K562 (cell line): ENCODE measurements around the gene MYBPHL. TPM values are rescaled to one million over a fixed set of nuclear protein-coding genes. Genes with fewer than 3 reads are reported as not detected.

Experiments used
- ATAC-seq: fragments of 200-7000 bp; cut with Tn5 transposase; 3 replicates; pipeline ENCODE4 v1.9.1; 2020; ENCODE audit warnings: moderate library complexity
- BruUV-seq: library from RNA; stranded (reverse); fragments of 400-500 nt; replicated peaks from 2 replicates; lab custom pipeline; 2021; lab: Mats Ljungman, UMichigan
- CTCF ChIA-PET: fragments of 300-600 bp; formaldehyde crosslinking; extraction: SDS; loops from one replicate; lab custom pipeline; 2021; ENCODE audit warnings: low intra/inter-chr PET ratio; lab: Yijun Ruan, JAX
- POLR2A ChIA-PET: fragments of 300-600, 350-650 bp; sonication (Branson Sonifier 250); formaldehyde crosslinking; extraction: SDS; loops from one replicate; lab custom pipeline; 2021; ENCODE audit warnings: antibody characterized with exemption, inconsistent platforms; lab: Yijun Ruan, JAX
- DNase-seq, 4 experiments: peaks; one replicate each; pipeline versions ENCODE4 v3.0.0 to v3.0.0-alpha.2; 2011 to 2018; ENCODE audit warnings: low spot score in 3 of 4, mixed read lengths in 3 of 4; ENCODE audit errors: extremely low read depth in 1 of 4
- FAIRE-seq: peaks from 2 replicates; lab custom pipeline; 2011; peaks lifted over from hg19 to GRCh38; lab: Jason Lieb, UNC
- H2AFZ ChIP-seq: 2 replicates; pipeline ENCODE4 v1.6.0; 2011; ENCODE audit warnings: low read depth, low read length, control low read depth, inconsistent platforms
- H3K27ac ChIP-seq: fragments of 200-600 bp; 3 replicates; pipeline ENCODE4 v1.8.0; 2011; ENCODE audit warnings: low read depth, mild to moderate bottlenecking, control low read depth, inconsistent platforms, low read length, moderate library complexity, mixed read lengths; ENCODE audit errors: extremely low read depth
- H3K27me3 ChIP-seq, 2 experiments: fragments of 300-600 bp in 1 of 2; 2 replicates in 1 of 2; 3 replicates in 1 of 2; pipeline versions ENCODE4 v1.6.0 to v1.8.0; 2011; ENCODE audit warnings: inconsistent platforms in 2 of 2, low read length in 2 of 2, mild to moderate bottlenecking in 1 of 2, mixed read lengths in 1 of 2, moderate library complexity in 1 of 2; ENCODE audit not compliant: control insufficient read depth in 2 of 2, insufficient read depth in 2 of 2
- H3K36me3 ChIP-seq: fragments of 300-600 bp; 3 replicates; pipeline ENCODE4 v1.8.0; 2011; ENCODE audit warnings: mild to moderate bottlenecking, low read length, inconsistent platforms; ENCODE audit not compliant: control insufficient read depth, insufficient read depth
- H3K4me1 ChIP-seq, 2 experiments: fragments of 200-600 bp in 1 of 2; replicated peaks in 1 of 2; 2 replicates in 1 of 2; 3 replicates in 1 of 2; pipeline versions ENCODE4 v1.5.1 to v1.8.0; 2011; ENCODE audit warnings: inconsistent platforms in 2 of 2, low read length in 2 of 2, mild to moderate bottlenecking in 1 of 2, mixed read lengths in 1 of 2, moderate library complexity in 1 of 2; ENCODE audit not compliant: control insufficient read depth in 2 of 2, insufficient read depth in 2 of 2
- H3K4me2 ChIP-seq: 2 replicates; pipeline ENCODE4 v1.6.1; 2011; ENCODE audit warnings: low read length, control low read depth, inconsistent platforms, mixed read lengths; ENCODE audit not compliant: insufficient read depth
- H3K4me3 ChIP-seq: fragments of 200-600 bp; sonication (generic), shearing (Covaris generic); 2 replicates; pipeline ENCODE4 v1.5.1; 2016; ENCODE audit warnings: control low read depth, inconsistent platforms
- H3K79me2 ChIP-seq: fragments of 200-600 bp; 3 replicates; pipeline ENCODE4 v1.8.0; 2011; ENCODE audit warnings: low read length, inconsistent platforms; ENCODE audit not compliant: control insufficient read depth, insufficient read depth
- H3K9ac ChIP-seq, 2 experiments: 2 replicates each; pipeline versions ENCODE4 v1.6.0 to v1.6.1; 2011; ENCODE audit warnings: low read depth in 2 of 2, low read length in 2 of 2, control low read depth in 1 of 2, inconsistent platforms in 1 of 2, mild to moderate bottlenecking in 1 of 2, mixed read lengths in 1 of 2; ENCODE audit not compliant: insufficient read depth in 1 of 2
- H3K9me1 ChIP-seq: one replicate; pipeline ENCODE4 v1.6.0; 2011; ENCODE audit warnings: inconsistent platforms, mild to moderate bottlenecking, low read length, moderate library complexity; ENCODE audit not compliant: control insufficient read depth, insufficient read depth
- H3K9me3 ChIP-seq: replicated peaks from 2 replicates; pipeline ENCODE4 v1.5.1; 2011; ENCODE audit warnings: low read depth, low read length, inconsistent platforms; ENCODE audit not compliant: control insufficient read depth, insufficient read depth
- H4K20me1 ChIP-seq: replicated peaks from 2 replicates; pipeline ENCODE4 v1.6.1; 2011; ENCODE audit warnings: low read length, inconsistent platforms, mixed read lengths; ENCODE audit not compliant: control insufficient read depth, insufficient read depth
- KHSRP ChIP-seq: fragments of 450-650 bp; IDR thresholded peaks from 2 replicates; pipeline ENCODE4 v1.6.1; 2017
- MAFF ChIP-seq: IDR thresholded peaks from 2 replicates; pipeline ENCODE4 v1.6.1; 2012; ENCODE audit warnings: low read length, improper control_type of control experiment
- MTF1 ChIP-seq: fragments of 250-450 bp; sonication (Bioruptor Pico); IDR thresholded peaks from 2 replicates; pipeline ENCODE4 v1.9.0; 2021; ENCODE audit warnings: moderate library complexity, mild to moderate bottlenecking, inconsistent platforms, borderline replicate concordance
- PURB ChIP-seq: sonication (generic); formaldehyde crosslinking; IDR thresholded peaks from 2 replicates; pipeline ENCODE4 v1.9.0; 2021; ENCODE audit warnings: low read depth, mild to moderate bottlenecking, missing genetic modification reagents
- RFX5 ChIP-seq: IDR thresholded peaks from 2 replicates; pipeline ENCODE4 v1.6.1; 2011; ENCODE audit warnings: low read depth, mild to moderate bottlenecking, improper control_type of control experiment, low read length
- ZBTB9 ChIP-seq: fragments of 450-650 bp; formaldehyde crosslinking; IDR thresholded peaks from 2 replicates; pipeline ENCODE4 v1.4.0; 2020; ENCODE audit warnings: mild to moderate bottlenecking, moderate library complexity
- ZNF316 ChIP-seq: fragments of 450-650 bp; IDR thresholded peaks from 2 replicates; pipeline ENCODE4 v1.6.1; 2016
- WGBS: fragments of 100-300 bp; shearing (Covaris generic); methylation state at CpG from one replicate; pipeline ENCODE4 v1.1.6; 2016; ENCODE audit warnings: low coverage, mixed read lengths; ENCODE audit not compliant: insufficient coverage; ENCODE audit errors: missing lambda C conversion rate; 5-methylcytosine and 5-hydroxymethylcytosine counted together
- in situ Hi-C: fragments of 300-500 bp; cut with MboI; formaldehyde crosslinking; loops from 4 replicates; pipeline ENCODE4 v1.15.0; 2018; ENCODE audit warnings: inconsistent platforms, mixed read lengths
- intact Hi-C: fragments of 100-400 bp; cut with micrococcal nuclease; formaldehyde crosslinking; loops from 2 replicates; pipeline ENCODE4 v1.14.2; 2022
- polyA plus RNA-seq, 8 experiments: library from polyadenylated mRNA; depleted of rRNA in 4 of 8; stranded (reverse) in 5 of 8; unstranded in 3 of 8; fragments of >200 nt; fragmentation: Nextera tagmentation in 2 of 8; fragmentation: Illumina TruSeq in 1 of 8; extraction: Ambion mirVana in 2 of 8; extraction: Trizol in 1 of 8; gene quantifications; 2 replicates each; pipeline versions ENCODE4 v1.2.1 to v1.2.3, GENCODE V29; 2011 to 2014; ENCODE audit warnings: inconsistent platforms in 1 of 8, missing spikeins in 1 of 8
- total RNA-seq, 7 experiments: library from RNA; depleted of rRNA in 6 of 7; stranded (reverse); fragments of >200 nt in 6 of 7; fragmentation: Illumina TruSeq in 2 of 7; extraction: Trizol in 2 of 7; gene quantifications; 2 replicates each; pipeline versions ENCODE4 v1.2.1 to v1.2.3, GENCODE V29; 2011 to 2021; ENCODE audit warnings: low replicate concordance in 1 of 7

The MYBPHL gene
- total and polyA plus RNA-seq, 9 of the 15 experiments (the other 6 are each of a cell fraction or from before 2014, with no cell fraction given) = 0.20 to 1.9 (median 0.33) TPM

DNA sequence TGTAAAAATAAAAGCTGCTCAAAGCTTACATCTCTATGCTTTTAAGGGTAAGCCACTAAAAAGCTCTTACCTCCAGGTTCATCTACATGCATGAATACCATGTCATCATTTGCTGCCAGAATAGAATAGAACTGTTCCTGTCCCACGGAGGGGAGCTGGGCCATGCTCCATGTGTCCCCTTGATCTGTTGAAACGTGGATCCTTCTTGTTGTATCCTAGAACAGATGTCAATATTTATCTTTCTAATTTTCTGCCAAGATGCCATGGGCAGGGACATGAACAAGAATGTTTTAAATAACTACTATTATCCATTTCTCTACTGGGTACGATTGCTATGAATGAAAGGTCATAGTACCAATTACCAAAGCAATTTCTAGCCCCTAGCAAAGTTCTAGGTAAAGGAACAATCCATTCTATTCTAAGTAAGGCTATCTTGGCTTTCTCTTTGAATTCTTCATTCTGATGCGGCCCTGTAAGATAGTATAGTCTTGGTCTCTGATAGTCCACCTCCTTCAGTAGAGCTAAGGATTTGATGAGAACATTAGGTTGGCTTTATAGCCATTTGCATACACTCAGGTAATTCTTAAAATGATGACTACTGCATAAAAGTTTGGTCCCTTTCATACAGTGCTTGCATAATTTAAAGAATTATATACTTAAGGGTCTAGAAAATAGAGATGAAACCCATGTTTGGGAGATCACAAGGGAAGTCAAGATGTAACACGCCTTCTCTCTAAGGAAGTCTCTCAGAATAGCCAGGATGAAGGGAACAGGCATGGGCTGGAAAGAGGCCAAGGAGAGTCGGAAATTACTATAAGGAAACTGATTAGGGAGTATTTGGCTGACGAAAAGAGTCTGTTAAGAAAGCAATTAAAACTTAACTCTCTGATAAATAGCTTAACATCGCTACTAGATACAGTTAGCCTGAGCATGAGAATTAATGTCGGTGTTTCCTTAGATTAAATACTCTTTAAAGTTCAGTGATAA, 35.4 kb upstream of the MYBPHL start:
- Histone ChIP-seq H3K27ac (no peak overlapping the region), H3K36me3 (peaks cover 93% of the 10 kb centered on the region), H3K9me1 (no peaks in the 10 kb centered on the region), H3K4me3 (no peak overlapping the region), H3K79me2 (no peaks in the 10 kb centered on the region), H3K27me3 (no peaks in the 10 kb centered on the region)
- WGBS = 80% methylated on average over 9 of the region's 9 CpGs
- DNase-seq = no peak
- intact Hi-C loops (no loop called here), in situ Hi-C loops (no loop called here)
- CTCF ChIA-PET = no interaction called here
- TF ChIP-seq ZBTB9 (CRISPR knock-in tag) (no peak), MAFF (0 out of 2 replicates have a peak, but pooled peaks have one; percentile 13), ZNF316 (peak; percentile 62), KHSRP (no peak), MTF1 (no peak), RFX5 (no peak), PURB (no peak)
- TF ChIP-seq, all 486 proteins: peak for 2
- no peaks in the 10 kb centered on the region for H3K4me1 ChIP-seq
- POLR2A ChIA-PET = interaction anchor here (0.6 to 2.1 kb wide), 3 partner anchors 8 to 60 kb away, joined by 3 to 8 read pairs (median 3); partner anchors contain the start of gene PSRC1
- H3K9me3 ChIP-seq = no peaks in the 10 kb centered on the region
- H3K9ac ChIP-seq = no peak overlapping the region
- no peaks in the 10 kb centered on the region for H4K20me1 ChIP-seq
- H3K4me2 ChIP-seq = no peak overlapping the region
- FAIRE-seq = no peak
- H2AFZ ChIP-seq = no peak overlapping the region
- no peak for ATAC-seq
- no TSS peak for BruUV-seq
